NCI-H510A treated with DMSO at 0.1 percent for 48 hours (cell line): ENCODE measurements around the gene SRGAP1.
"Not testable (repeated sequence)": the region's sequence is repeated elsewhere in the genome, so short reads cannot be mapped to it uniquely, and the experiment has no call there.

ENCODE experiments used
- DNase-seq: peaks from one replicate; lab custom pipeline; 2025; lab: John Stamatoyannopoulos, UW

Gene SRGAP1

DNA sequence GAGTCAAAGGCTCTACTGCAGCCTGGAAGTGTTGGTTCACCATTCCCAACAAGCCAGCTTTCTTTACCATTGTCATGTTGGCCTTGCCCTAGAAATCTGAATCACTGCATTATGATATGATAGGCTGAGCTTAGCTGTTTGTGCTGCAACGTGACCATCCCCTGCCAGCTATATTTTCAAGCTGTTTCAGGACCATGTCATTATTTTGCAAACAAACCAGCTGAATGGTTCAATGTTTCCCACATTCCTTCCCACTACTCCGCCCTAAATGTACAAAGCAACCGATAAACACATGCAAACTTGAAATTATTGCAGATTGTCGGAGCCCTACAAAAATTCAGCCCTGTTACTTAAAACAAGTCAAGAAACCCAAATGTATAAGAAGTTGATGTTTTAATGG is 241.5 kb downstream of the SRGAP1 start:
- DNase-seq: no peak

DNA sequence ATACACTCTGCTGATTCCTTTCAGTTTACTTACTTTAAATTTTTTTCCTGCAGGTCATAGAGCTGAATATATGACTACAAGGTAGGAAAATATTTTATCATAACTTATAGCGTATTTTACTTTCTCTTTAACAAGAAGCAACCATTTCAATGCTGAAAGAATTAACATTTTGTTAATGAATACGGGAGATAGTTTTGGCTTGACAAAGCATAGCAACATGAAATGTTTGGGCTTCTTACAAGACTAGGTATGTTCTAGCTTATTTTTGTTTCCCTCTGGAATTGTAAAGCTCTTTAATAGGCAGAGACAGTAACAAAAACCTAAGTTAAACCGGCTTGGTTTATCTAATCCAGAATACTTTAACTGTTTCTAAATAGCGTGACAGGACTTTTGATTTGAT is 242.4 kb downstream of the SRGAP1 start:
- DNase-seq: no peak

DNA sequence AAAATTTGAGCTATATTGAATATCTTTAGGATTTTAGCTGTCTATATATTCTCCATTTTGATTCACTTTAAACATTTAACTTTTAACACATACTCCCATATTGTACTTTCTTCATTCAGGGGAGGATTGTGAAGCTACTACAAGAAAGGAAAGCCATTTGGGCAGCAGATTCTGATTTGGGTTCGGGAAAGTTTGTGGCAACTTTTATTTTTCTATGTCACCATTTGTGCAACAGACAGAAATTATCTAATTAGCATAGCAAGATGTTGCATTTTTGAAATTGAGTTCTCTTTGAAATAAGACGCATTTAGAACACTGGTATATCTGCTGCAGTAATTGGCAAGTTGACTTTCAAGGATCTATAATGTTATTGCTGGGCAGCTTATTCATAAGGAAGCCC is 243.3 kb downstream of the SRGAP1 start:
- no peak for DNase-seq

DNA sequence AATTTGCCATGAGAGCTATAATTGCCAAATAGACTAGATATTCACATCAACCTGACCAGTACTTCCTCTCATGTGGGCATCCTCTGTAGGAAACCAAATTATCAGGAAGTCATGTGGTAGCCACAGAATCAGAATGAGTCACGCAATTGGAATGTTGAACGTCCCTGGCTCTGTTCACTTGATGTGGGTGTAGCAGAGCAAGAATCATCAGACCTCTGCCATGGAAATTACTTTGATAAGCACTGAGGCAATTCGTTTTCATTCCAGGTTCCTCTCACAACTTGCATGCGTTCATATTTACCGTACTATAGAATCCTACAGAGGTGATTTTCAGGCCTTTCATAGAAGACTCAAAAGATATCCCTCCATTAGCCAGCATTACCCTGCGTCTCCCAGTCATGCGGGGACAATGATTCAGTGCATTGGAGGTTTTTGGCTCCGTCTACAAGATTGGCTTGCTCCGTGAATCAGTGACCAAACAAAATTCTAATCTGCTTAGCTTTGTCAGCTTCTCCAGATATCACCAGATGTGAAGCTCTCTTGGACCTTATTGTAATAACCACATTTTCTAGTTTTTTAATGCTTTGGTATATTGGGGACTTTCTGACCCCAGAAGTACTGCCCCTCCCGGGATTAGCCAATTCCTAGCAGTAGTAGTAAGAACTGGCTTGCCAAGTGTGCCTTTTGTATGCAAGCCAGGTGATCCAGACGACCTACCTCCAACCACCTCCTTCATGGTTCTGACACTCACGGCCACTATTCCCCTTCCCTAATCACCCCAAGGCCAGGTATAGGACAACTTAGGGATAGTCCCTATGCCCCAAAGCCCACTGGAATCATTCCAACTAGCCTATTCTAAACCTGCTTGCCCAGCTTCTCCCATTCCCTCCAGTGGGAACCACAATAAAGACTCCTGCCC is 244.2 kb downstream of the SRGAP1 start:
- peak; percentile 76 for DNase-seq

DNA sequence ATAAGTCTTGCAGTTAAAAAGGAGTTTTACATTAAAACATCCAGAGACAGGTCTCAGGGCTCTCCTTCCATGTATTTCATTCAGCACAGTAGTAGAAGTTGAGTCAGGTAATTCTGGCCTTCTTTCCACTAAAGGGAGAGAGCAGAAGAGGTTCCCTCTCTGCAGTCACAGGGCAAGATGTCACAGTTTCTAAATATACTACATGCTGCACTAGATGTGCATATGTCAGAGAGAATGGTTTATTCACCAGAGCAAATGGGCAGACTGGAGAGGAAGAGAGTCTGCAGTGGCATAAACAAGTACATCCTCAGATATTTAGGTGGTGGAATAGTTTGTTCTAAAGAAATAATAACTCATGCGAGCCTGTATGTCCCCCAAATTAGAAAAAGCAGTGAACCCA is 245.5 kb downstream of the SRGAP1 start:
- DNase-seq: no peak

DNA sequence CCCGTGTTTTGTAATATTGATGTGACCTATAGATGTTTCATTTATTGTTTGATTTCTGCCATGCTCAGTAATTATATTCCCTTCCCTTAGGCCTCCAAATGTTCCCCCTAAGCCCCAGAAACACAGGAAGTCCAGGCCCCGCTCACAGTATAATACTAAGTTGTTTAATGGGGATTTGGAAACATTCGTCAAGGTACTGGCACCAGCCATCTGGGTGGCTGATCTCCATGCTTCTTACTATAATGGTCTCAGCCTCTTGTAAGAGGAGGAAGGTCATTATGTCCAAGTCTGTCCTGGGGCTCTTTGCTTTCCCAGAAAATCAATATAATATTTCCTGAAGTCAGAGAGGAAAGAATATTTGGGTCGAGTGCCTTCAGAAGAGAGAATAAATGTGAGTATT is 246.7 kb downstream of the SRGAP1 start:
- no peak for DNase-seq

DNA sequence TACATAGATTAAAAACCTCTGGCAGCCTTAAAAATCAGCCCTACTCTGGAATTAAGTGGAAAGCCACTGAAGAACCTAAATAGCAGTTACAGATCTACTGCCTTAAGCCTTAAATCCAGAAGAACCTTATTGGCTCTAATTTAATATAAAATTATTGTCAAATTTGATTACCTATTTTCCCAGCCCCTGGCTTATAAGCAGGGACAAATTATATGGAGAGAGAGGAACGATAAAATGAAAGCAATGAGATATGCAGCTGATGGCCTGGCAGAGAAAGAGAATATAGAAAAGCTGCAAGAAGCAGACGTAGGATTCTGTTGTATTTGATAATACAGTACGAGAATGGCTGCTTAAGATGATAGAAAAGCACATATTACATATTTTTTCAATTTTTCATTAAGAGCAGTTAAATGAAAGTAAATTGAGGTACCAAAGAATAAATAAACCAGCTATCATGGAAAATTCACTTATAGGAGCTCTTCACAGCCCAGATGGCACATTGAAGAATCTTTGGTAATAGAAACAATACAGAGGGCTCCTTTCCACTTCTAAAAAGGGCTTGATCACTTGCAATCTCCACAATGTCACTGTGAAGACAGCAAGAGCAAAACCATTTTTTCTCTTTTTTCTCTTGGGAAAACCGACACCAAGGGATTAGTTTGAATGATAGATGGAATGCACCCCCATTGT is 248.2 kb downstream of the SRGAP1 start:
- DNase-seq: no peak

DNA sequence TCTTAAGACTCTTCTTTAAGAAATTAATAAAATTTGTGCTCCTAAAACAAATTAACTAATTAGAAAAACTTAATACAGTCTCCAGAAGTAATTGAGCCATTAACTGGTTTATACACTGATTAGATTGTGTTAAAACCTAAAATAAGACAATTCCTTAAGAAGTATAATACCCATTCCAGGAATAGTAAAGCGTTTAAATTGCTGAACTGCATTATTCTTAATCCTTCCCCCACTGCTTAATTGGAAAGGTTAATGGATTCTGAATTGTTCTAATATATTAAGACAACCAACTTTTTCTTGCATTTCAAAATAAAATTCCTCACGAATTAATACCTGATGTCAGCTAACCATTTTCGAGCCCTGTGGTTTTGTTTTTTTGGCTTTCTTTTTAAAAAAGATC is 249.2 kb downstream of the SRGAP1 start:
- no peak for DNase-seq

DNA sequence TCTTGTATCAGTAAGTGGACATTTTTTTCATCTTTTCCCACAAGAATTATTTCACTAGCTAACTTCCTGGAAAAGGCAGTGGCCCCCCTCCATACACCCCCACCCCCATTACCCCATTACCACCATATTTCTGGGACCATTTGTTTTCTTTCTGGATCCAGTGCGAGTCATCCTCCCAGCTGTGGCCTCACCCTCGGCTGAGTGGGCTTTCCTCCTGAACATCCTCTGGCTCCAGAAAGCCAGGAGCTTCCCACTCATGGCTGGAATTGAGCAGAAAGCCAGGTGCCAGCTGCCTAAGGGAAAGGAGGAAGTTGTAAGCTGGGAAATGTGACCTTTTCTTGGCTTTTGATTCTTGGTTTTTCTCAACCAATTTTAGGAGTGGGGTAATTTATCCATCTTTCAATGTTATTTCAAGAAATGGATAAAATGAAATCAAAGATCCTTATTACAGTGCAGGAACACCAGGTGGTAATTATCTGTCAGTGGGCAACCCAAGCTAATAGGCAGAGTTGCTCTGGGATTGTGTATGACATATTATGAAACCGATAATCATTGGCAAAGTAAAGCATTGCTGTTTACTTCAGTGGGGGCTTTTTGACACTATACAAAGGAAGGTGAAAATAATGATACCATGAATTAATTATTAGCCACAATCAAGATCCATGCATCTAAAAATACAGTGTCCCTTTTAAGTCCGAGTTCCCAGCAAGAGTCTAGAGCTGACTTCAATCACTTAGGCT is 253.0 kb downstream of the SRGAP1 start:
- no peak for DNase-seq

DNA sequence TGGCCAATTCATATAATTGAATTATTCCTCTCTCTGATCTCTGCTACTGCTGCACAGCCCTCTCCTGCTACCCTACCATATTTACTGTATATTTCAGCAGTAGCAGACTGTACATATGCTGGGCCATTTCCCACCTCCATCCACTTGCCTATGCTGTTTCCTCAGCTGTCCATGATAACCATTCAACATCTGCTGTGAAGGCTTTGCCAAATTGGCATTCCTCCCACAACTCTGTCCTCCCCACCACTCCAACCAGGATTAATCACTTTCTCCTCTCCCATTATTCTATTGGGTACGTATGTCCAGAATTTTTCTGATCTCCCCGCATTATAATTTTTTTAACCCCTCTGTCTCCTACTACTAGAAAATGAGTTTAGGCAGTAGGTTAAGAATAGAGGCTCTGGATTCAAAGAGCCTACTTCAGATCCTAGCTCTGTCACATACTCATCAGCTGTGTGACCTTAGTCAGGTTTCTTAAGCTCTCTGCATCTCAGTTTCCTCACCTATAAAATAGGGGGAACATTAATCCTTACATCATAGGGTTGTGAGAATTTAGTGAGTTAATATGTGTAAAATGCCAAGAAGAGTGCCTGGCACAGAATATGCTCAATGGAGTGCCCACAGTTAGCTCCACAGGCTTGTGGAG is 254.3 kb downstream of the SRGAP1 start:
- no peak for DNase-seq

DNA sequence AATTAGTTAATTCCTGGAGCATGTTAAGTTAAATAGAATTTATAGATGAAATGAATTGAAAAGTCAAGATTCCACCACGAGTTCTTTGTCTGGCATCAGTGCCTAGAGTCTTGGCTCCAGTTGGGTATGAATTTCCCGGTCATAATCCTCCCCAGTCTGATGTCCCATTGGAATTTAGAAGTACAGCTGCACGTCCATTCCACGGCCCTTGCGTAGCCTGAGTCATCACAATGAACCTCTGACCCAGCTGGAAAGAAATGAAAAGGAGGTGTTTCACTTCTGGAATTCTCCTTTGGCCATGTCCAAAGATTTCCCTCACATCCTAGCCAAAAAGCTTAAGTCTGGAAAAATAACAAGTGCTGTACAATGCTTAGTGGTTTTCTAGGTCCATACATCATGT is 254.9 kb downstream of the SRGAP1 start:
- DNase-seq: no peak

DNA sequence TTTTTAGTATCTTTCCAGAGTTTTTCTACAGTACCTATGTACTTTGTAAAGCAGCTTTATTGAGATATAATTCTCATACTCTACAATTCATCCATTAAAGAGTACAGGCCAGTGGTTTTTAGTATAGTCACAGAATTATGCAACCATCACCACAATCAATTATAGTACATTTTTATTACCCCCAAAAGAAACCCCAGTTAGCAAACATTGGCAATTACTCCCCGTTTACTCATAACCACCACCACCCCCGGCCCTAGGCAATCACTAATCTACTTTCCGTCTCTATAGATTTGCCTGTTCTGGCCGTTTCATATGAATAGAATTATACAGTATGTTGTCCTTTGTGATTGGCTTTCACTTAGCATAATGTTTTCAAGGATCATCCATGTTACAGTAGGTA is 257.8 kb downstream of the SRGAP1 start:
- no peak for DNase-seq

DNA sequence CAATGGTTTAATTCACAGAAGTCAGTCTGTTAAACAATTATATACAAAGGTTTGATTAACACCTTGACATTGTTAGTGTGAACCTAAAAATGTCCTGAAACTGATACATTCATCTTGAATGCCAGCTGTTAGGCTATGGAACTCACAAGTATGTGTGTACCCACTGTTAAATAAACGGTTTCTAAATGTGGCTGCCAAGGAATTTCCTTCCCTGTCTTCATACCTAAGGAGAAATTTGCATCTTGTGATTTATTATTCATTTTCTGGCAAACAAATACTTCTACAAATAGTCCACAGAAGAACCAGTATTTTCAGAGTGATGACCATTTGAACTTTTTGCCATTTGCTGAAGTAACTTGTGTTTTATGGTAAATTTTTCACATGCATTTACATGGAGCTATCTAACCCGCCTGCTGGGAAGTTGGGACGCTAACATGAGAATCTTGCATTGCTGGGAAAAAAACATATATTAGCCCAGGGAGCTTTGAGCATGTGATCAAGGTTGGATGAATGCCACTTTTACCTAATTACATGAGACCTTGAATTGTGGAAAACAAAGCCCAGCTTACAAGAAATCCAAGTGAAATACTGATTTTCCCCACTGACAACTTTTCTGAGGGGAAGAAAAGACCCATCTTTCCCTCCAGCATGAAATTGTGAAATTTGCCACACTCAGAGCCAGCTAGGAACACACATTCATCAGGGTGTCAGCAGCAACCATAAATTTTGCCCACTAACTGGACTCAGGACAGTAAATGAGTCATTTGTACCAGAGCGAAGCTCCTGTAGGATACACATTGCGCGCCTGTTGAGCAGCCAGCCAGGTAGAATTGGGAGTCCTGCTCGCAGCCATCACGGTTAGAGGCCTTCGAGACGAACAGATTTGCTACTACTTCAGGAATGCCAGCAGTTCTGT is 259.6 kb downstream of the SRGAP1 start:
- no peak for DNase-seq

DNA sequence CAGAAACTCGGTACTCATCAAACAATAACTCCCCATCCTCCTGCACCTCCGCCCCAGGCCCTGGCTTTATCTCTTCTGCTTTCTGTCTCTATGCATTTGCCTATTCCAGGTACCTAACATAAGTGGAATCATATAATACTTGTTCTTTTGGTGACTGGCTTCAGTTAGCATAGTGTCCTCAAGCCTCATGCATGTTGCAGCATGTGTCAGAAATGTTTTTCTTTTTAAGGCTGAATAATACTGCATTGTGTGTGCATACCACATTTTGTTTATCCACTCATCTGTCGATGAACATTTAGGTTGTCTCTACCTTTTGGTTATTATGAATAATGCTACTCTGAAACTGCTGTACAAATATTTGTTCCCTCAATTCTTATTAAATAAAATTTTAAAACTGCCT is 260.5 kb downstream of the SRGAP1 start:
- no peak for DNase-seq

DNA sequence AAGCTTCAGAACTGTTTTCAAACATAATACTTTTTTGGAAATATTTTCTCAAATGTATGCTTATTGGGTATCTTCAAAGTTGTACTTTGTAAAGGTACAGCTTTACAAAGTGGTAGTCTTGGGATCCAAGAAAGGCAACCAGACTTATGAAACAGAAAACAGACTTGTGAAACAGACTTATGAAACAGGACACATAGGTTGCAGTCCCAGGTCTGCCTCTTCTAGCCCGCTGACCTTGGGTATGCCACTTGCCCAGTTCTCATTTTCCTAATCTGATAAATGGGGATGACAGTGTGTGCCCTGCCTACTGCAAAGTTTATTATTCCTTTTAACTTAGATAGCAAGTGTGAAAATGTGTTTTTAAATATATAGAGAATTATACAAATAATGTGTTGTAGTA is 263.3 kb downstream of the SRGAP1 start:
- DNase-seq: no peak

DNA sequence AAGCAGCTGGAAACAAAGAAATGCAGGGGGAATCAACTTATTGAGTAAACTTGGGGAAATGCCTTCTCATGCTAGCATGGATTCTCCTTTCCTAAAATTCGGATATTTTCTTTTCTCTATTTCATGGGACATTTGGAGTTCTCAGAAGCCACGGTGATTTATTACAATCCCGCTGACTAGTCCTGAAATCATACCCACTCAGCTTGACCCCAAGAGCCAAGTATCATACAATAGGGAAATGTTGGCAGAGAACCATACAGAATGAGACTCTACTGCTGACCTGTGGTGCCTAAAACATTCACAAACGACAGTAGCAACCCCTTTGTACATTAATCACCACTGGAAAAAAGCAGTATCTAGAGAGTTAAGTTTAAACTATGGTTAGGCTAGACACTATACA is 265.2 kb downstream of the SRGAP1 start:
- DNase-seq: no peak

DNA sequence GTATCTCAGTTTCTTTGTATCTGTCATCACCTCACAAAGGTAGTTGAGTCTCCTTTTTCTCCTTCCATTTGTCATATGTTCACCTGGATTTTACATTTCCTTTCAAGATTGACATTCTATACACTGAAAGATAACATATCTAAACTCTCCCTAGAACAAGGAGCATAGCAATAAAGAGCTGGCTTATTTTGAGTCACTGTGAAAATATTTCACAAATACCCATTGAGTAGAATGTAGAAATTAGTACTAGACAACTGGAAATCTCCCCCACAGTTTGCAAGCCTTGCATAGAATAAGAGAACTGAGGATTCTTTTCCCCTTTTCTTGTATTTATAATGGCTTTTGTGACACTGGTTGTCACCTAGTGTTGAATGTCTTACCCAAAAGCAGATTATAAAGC is 266.4 kb downstream of the SRGAP1 start:
- no peak for DNase-seq

DNA sequence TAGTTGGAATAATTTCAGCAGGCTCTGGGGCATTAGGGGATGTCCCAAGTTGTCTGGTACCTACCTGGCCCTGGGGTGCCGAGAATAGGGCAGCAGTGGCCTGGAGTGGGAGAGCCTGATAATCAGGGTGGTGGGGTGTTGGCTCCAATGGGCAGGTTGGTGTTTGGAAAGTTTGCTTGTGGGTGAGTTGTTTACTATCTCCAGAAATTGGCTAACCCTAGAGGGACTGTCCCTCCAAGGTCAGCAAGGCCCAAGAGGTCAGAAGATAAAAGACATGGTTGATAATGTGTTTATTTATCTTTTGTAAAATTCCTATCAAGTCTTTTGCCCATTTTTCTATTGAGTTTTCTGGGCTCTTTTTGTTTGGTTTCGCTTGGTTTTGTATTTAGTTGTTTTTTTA is 272.5 kb downstream of the SRGAP1 start:
- no peak for DNase-seq

DNA sequence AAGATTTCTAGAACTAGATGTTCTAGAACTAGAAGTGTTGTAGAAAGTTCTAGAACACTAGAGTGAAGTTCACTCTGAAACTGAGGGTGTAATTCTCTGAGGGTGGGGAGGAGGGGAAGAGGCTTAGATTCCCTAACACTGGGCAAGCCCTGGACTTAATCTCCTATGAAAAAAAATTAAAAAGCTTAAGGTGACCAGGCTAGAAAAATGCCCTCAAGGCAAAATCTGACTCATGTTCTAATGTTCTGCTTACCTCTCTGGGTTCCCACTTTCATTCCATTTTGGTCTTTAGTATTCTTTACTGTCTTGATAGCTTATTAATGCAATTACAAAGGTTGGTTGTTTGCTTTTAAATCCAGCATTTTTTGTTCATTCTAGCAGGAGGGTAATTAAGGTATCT is 276.1 kb downstream of the SRGAP1 start:
- no peak for DNase-seq

DNA sequence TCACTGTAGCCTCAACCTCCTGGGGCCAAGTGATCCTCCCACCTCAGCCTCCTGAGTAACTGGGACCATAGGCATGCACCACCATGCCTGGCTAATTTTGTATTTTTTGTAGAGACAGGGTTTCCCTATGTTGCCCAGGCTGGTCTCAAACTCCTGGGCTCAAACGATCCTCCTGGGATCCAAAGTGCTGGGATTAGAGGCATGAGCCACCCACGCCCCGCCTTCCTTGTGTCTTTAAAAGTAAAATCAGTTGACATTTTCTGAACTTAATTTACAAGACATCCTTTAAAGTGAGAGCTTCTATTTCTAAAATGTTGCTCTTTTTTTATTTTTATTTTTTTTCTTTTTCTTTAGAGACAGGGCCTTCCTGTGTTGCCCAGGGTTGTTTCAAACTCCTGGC is 276.6 kb downstream of the SRGAP1 start:
- DNase-seq: not testable (repeated sequence)

DNA sequence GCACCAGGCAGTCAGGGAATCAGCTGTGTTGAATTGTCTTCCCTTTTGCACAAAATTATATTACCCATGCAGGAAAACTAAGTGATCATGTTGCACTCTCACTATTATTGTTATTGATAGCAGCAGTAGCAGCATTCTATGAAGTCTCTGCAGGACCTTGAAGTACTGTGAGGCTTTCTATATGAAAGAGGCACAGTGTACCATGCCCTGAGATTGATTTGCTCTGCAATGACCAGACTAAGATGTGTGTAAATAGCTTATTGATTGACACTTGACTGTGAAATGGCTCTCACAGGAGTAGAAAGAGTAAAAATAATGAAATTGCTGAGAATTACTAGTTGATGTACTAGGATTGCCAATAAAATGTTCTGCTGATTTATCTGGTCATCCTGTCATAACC is 277.7 kb downstream of the SRGAP1 start:
- no peak for DNase-seq
